CD4-positive, alpha-beta T cell treated with Interleukin-6 at 100 ng/mL for 8 hours (primary cell): ENCODE data around the gene HNRNPAB.

ENCODE experiments used
- DNase-seq: peaks from one replicate; pipeline ENCODE4 v3.0.0-alpha.2; 2020; ENCODE audit warnings: mixed read lengths, low spot score

The HNRNPAB gene

GRCh38 chr5:178204182-178204934, at the start of gene HNRNPAB:
HNRNPAB (plus strand) TSS chr5:178204533; CDS start chr5:178204838, 305 bp downstream.
- DNase-seq: peak; percentile 94

DNA sequence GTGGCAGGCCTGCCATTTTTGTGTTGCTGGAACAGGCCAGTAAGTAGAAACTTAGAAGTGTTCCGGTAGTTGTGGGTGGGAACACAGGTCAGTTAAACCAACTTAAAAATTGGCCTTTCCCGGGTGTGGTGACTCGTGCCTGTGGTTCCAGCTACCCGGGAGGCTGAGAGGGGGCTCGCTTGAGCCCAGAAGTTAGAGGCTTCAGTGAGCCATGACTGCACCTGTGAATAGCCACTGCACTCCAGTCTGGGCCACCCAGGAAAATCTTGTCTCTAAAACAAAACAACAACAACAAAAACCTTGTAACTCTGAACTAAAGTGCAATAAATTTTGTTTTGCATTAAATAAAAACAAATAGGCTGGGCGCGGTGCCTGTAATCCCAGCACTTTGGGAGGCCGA, 49.3 kb upstream of the HNRNPAB start:
- no peak for DNase-seq

GRCh38 chr5:178160176-178160575, 44.2 kb upstream of the HNRNPAB start:
- no peak for DNase-seq

DNA sequence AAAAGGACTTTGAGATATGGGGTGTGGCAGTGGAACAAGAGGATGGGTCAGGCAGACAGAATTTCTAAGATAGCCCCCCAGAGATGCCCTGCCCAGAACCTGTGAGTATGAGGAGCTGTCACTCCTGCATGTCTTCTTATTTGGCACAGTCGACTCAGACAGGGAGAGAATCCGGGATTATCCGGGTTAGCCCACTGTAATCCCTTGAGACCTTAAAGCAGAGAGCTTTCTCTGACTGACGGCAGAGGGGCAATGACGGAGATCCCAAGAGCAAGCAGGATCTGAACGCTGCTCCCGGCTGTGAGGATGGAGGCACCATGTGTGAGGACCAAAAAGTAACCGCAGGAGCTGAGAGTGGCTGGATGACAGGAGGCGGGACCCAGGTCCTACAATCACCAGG, 41.9 kb upstream of the HNRNPAB start:
- DNase-seq: no peak

- peak; percentile 87 for DNase-seq
Observed at GRCh38 chr5:178163772-178164735, 40.3 kb upstream of the HNRNPAB start.

GRCh38 chr5:178165581-178165980, 38.8 kb upstream of the HNRNPAB start:
- no peak for DNase-seq

GRCh38 chr5:178170455-178170854, 33.9 kb upstream of the HNRNPAB start:
- no peak for DNase-seq

DNA sequence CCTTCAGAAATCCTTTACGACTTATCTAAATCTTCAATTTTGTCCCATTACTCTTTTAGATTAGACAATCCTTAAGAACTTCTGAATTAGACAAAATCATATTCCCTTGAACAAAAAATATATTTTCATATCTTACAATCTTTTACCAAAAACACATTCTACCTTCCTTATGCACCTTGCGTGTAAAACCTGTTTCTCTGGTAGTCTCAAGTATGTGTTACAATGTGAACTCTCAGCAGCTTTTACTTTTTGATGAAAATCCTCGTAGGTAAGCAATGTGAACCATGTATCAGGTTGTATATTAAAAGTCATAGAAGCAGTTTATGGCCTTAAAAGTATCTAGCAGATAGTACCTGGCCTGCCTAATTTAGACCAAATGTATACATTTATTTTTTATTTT, 29.9 kb upstream of the HNRNPAB start:
- no peak for DNase-seq

GRCh38 chr5:178176791-178177190, 27.5 kb upstream of the HNRNPAB start:
- DNase-seq: no peak

GRCh38 chr5:178177569-178177968, 26.8 kb upstream of the HNRNPAB start:
- no peak for DNase-seq

DNA sequence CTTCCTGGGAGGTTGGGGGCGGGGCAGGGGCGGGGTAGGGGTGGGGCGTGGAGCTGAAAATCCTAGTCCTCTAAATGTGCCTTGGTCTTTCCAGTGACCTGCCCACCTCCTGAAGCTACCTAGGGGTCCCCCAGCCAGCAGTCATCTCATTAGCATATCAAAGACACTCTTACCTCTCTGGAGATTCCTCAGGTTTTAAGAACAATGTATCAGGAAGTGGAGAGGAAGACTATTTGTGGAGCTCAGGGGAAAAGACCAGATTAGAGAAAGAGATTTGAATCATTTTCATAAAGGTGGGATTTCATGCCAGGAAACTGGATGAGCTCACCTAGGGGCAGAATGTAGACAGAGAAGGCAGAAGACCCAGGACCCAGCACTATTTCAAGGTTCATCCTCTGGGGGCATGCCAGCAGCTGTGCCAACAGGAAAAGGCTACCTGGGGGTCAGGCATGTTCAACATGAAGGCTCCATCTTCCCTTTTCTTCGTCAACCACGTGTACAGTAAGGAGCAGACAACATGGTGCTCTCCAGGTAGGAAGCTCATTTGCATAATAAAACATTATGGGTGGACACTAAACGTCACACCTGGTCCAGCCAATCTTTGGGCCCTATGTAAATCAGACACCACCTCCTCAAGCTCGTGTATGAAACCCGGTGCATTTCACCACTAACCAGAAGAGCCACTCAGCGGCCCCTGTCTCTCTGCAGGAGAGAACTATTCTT, 24.0 kb upstream of the HNRNPAB start:
- no peak for DNase-seq

- DNase-seq: no peak
Observed at GRCh38 chr5:178182158-178182876, 22.0 kb upstream of the HNRNPAB start.

DNA sequence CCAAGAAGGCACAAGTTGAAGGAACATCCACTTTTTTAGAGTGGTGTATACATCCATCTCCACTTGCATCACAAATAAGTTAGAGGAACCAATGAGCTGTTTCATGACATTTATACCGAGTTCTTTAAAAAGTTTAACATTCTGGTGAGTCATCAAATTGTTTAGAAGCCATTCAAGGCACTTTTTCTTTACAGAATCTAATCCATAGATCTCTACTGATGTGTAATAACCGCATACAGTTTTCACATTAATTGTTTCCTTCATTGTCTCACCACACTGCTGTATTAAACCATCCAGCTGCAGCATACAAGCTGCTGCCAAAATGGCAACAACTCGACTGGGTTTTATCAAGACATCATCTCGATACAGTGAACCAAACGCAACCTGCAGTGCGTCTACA, 17.9 kb upstream of the HNRNPAB start:
- DNase-seq: no peak

- no peak for DNase-seq
Observed at GRCh38 chr5:178187014-178187413, 17.3 kb upstream of the HNRNPAB start, which contains the start of gene GMCL2. GMCL2 (minus strand) TSS chr5:178187371; CDS start chr5:178187299, 72 bp downstream.

DNA sequence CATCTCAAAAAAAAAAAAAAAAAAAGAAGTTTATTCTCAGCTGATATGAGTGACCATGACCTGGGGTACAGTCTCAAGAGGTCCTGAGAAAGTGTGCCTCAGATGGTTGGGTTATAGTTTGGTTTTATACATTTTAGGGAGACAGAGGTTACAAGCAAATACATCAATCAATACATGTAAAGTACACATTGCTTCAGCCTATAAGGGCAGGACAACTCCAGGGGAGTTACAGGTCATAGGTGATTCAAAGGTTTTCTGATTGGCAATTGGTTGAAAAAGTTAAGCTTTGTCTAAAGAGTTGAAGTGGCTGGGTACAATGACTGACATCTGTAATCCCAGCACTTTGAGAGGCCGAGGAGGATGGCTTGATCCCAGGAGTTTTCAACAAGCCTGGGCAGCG, 14.9 kb upstream of the HNRNPAB start:
- no peak for DNase-seq

DNA sequence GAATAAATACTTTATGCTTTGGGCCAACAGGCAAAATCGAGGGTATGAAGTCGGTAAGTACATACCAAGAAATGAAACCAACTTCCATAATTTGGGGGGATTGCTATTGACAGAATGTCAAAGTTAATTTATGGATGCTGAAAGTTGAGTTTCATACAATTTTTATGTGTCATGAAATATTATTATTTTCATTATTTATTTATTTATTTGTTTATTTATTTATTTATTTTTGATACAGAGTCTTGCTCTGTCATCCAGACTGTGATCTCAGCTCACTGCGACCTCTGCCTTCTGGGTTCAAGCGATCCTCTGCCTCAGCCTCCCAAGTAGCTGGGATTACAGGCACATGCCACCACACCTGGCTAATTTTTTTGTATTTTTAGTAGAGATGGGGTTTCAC, 12.7 kb upstream of the HNRNPAB start:
- DNase-seq: no peak

DNA sequence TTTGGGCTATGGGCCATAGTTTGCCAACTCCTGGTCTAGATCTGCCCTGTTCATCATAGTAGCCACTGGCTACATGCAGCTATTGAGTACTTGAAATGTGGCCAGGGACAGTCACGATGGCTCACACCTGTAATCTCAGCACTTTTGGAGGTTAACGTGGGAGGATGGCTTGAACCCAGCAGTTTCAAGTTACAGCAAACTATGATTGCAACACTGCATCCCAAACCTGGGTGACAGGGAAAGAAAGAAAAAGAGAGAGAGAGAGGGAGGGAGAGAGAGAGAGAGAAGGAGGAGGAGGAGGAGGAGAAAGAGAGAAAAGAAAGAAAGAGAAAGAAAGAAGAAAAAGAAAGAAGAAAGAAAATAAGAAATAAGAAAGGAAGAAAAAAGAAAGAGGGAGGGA, 12.1 kb upstream of the HNRNPAB start:
- no peak for DNase-seq

DNA sequence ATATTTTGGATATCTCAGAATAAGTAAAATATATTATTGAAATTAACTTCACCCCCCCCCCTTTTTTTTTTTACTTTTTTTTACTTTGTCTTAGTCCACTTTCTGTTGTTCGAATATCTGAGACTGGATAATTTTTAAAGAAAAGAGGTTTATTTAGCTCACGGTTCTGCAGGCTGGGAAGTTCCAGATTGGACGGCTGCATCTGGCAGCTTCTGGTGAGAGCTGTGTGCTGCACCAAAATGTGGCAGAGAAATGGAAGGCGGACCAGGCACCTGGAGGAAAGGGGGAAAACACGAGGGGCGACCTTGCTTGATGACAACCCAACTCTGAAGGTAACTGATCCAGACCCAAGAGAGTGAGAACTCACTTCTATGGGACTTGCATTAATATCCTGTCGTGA, 11.5 kb upstream of the HNRNPAB start:
- no peak for DNase-seq

DNA sequence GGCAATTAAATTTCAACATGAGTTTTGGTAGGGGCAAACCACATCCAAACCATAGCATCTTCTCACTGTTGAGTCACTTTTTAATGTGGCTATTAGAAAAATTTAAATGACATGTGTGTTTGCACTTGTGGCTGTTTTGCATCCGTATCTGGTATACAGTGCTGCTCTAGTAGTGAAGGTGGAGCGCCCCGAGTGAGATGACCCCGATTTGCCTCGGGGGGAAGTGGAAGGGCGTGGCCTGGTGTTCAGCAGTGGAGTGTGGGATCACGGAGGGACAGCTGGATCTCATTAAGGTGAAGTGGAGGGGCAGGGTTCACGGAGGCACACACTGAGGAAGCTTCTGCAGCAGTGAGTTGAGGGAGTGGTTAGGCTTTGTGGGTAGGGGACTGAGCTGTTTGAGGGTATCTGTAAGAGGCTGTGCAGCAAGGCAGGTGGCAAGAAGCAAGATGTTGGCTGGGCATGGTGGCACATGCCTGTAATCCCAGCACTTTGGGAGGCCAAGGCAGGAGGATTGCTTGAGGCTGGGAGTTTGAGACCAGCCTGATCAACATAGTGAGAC, 11.0 kb upstream of the HNRNPAB start:
- no peak for DNase-seq

- no peak for DNase-seq
Observed at GRCh38 chr5:178194026-178194425, 10.3 kb upstream of the HNRNPAB start.

DNA sequence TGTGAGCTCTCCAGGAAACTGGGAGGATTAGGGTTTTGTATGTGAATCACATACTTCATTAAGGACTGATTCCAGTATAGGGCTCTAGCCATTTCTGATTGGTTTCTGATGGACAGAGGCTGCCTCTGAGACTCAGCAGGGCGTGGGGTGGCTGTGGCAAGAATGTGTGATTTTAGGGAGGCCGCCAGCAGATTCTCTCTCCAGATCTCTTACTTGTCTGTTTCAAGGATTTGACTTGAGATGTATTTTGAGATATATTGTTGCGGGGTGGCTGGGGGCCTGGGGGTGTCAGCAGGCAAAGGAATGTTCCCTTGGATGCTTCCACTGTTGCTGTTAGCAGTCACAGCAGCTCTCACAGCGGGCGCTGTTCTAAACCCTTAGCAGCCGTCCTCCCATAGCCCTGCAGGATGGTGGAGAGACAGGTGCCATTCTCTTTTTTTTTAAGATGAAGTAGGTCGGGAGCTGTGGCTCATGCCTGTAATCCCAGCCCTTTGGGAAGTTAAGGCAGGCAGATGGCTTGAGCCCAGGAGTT, 8.0 kb upstream of the HNRNPAB start:
- no peak for DNase-seq
